ENCODE data around the gene PLAAT5.
A peak's percentile ranks its signal among the peaks of the same experiment; 100 is the strongest.
"Not testable (repeated sequence)": the region's sequence is repeated elsewhere in the genome, so short reads cannot be mapped to it uniquely, and the experiment has no call there.

PLAAT5 gene

DNA sequence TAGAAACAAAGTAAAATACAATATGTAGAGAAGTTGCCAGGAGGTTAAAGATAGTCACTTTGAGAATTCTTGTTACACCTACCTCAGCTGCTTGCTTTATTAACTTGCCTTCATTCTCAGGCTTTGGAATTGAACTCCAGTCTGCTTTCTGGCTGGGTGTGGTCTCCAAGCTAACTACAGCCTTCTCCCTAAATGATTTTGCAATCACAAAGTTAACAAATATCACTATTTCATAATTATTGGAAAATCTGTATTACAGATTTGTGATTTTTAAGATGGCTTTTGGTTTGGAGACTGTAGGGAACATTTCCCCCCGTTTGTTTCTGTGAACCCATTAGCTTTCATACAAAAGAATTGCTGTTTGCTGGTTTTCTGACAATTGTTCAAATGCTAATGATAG, 2.2 kb downstream of the PLAAT5 start:
- Mint-ChIP-seq H3K27me3 (peaks cover 56% of the 10 kb centered on the region), H3K9me3 (peaks cover 22% of the 10 kb centered on the region), H3K4me1 (ENCODE audit: low read depth) (peaks cover 34% of the 10 kb centered on the region), H3K36me3 (ENCODE audit: low read depth) (no peaks in the 10 kb centered on the region), H3K27ac (no peak overlapping the region), H3K4me3 (no peak overlapping the region)
- intact Hi-C loops (cut with micrococcal nuclease), result no loop called here

DNA sequence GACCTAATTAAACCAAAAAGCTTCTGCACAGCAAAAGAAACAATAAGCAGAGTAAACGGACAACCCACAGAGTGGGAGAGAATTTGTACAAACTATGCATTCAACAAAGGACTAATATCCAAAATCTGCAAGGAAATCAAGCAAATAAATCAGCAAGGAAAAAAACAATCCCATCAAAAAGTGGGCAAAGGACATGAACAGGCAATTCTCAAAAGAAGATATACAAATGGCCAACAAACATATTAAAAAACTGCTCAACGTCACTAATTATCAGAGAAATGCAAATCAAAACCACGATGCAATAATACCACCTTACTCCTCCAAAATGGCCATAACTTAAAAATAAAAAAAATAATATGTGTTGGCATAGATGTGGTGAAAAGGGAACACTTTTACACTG, 5.2 kb downstream of the PLAAT5 start:
- intact Hi-C loops (cut with micrococcal nuclease), result no loop called here
- peaks cover 41% of the 10 kb centered on the region for H3K27me3 Mint-ChIP-seq
- H3K27ac Mint-ChIP-seq, result no peak overlapping the region

DNA sequence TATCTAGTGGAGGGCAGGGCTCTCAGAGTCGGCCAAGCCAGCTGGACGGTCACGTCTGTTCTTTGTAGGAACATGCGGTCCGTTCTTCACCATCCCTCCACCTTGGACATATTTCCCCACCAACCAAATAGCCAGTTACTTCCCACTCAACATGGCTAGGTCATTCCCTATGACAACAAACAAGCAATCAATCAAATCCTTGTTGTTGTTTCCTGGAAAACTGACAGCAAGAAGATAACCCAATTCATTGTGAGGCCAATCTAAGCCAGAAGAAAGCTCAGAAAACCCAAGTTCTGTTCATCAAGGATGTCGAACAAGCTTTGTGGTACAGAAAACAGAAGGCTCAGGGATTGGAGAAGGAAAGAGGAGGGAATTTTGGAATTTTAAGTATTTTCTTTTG, 10.9 kb downstream of the PLAAT5 start:
- no peak overlapping the region for H3K27ac Mint-ChIP-seq
- peaks cover 27% of the 10 kb centered on the region for H3K27me3 Mint-ChIP-seq
- intact Hi-C loops (cut with micrococcal nuclease), result loop anchor here (5.0 kb wide), 1 partner anchor 112 kb away; no protein-coding TSS in a partner anchor
- H3K4me3 Mint-ChIP-seq, result no peak overlapping the region
- H3K4me1 Mint-ChIP-seq (ENCODE audit: low read depth), result no peaks in the 10 kb centered on the region
- peaks cover 22% of the 10 kb centered on the region for H3K9me3 Mint-ChIP-seq
- peaks cover 8% of the 10 kb centered on the region for H3K36me3 Mint-ChIP-seq (ENCODE audit: low read depth)

More for the DNA sequence above, 5.2 kb downstream of the PLAAT5 start:
- Mint-ChIP-seq H3K4me3 (no peak overlapping the region), H3K4me1 (ENCODE audit: low read depth) (peaks cover 19% of the 10 kb centered on the region), H3K9me3 (peaks cover 22% of the 10 kb centered on the region), H3K36me3 (ENCODE audit: low read depth) (no peaks in the 10 kb centered on the region)

DNA sequence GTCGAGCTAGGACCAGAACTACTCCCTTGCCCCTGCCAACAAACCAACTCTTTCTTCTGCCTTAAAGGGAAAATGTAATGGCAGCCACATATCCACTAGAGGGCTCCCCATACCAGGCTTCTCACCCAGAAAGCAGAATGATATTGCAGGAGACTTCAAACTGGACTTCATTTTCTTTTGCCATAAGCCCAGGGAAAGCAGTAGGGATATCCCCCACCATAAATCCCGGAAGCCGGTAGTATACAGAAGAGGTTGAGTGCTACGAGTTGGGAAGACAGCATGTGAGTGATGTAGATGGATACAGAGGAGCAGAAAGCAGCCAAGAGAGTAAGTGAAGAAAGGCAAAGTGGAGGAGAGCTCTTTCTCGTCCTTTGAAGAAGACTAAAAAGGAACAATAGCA, 12.1 kb downstream of the PLAAT5 start:
- intact Hi-C loops (cut with micrococcal nuclease), result loop anchor here (1.0 kb wide), 3 partner anchors 29 to 259 kb away; no protein-coding TSS in a partner anchor
- no peak overlapping the region for H3K27ac Mint-ChIP-seq
- peaks cover 13% of the 10 kb centered on the region for H3K9me3 Mint-ChIP-seq
- no peak overlapping the region for H3K4me3 Mint-ChIP-seq
- no peaks in the 10 kb centered on the region for H3K4me1 Mint-ChIP-seq (ENCODE audit: low read depth)
- peaks cover 17% of the 10 kb centered on the region for H3K27me3 Mint-ChIP-seq
- peaks cover 8% of the 10 kb centered on the region for H3K36me3 Mint-ChIP-seq (ENCODE audit: low read depth)

DNA sequence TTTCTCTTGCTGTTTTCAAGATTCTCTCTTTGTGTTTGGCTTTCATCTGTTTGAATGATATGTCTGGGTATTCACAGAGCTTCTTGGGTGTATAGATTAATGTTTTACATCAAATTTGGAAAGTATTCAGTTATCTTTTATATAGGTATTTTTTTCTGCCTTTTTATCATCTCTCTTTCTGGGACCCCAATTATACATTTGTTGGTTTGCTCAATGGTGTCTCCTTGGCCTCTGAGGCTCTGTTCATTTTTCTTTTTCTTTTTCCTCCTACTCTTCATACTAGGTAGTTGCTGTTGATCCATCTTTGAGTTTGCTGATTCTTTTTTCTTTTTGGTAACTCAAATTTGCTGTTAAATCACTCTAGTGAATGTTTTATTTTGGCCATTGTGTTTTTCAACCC, 14.3 kb downstream of the PLAAT5 start:
- peaks cover 8% of the 10 kb centered on the region for H3K36me3 Mint-ChIP-seq (ENCODE audit: low read depth)
- H3K4me1 Mint-ChIP-seq (ENCODE audit: low read depth), result no peaks in the 10 kb centered on the region
- H3K27me3 Mint-ChIP-seq, result peaks cover 17% of the 10 kb centered on the region
- no peak overlapping the region for H3K4me3 Mint-ChIP-seq
- no peak overlapping the region for H3K27ac Mint-ChIP-seq
- intact Hi-C loops (cut with micrococcal nuclease), result no loop called here
- peaks cover 15% of the 10 kb centered on the region for H3K9me3 Mint-ChIP-seq

DNA sequence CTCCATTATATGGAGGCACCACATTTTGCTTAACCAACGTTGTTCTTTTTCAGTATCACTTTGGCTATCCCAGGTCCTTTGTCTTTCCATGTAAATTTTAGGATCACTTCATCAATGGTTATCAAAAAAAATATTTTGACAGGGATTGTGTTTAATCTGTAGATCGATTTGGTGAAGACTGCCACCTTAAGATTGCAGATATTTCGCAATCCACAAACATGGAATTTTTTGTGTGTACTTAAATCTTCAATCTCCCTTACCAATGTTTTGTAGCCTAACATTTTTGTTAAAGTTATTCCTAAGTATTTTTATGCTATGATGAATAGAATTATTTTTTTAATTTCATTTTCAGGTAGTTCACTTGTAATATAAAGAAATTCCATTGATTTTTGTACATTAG, 18.6 kb downstream of the PLAAT5 start:
- H3K27ac Mint-ChIP-seq, result no peak overlapping the region
- H3K9me3 Mint-ChIP-seq, result peaks cover 34% of the 10 kb centered on the region
- peaks cover 8% of the 10 kb centered on the region for H3K36me3 Mint-ChIP-seq (ENCODE audit: low read depth)
- no peaks in the 10 kb centered on the region for H3K4me1 Mint-ChIP-seq (ENCODE audit: low read depth)
- peaks cover 20% of the 10 kb centered on the region for H3K27me3 Mint-ChIP-seq
- intact Hi-C loops (cut with micrococcal nuclease), result no loop called here
- H3K4me3 Mint-ChIP-seq, result no peak overlapping the region

DNA sequence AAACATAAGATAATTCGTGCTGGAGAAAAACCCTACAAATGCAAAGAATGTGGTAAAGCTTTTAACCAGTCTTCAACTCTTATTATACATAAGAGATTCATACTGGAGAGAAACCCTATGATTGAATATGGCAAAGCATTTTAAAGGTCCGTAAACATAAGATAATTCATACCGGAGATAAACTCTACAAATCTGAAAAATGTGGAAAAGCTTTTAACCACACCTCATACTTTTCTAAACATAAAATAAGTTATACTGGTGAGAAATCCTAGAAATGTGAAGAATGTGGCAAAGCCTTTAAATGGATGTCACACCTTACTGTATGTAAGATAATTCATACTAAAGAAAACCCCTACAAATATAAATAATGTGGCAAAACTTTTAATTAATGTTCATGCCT, 20.7 kb downstream of the PLAAT5 start:
- no peak overlapping the region for H3K27ac Mint-ChIP-seq
- no peak overlapping the region for H3K4me3 Mint-ChIP-seq
- peaks cover 27% of the 10 kb centered on the region for H3K27me3 Mint-ChIP-seq
- H3K4me1 Mint-ChIP-seq (ENCODE audit: low read depth), result no peaks in the 10 kb centered on the region
- no peaks in the 10 kb centered on the region for H3K36me3 Mint-ChIP-seq (ENCODE audit: low read depth)
- intact Hi-C loops (cut with micrococcal nuclease), result no loop called here
- H3K9me3 Mint-ChIP-seq, result peaks cover 21% of the 10 kb centered on the region

DNA sequence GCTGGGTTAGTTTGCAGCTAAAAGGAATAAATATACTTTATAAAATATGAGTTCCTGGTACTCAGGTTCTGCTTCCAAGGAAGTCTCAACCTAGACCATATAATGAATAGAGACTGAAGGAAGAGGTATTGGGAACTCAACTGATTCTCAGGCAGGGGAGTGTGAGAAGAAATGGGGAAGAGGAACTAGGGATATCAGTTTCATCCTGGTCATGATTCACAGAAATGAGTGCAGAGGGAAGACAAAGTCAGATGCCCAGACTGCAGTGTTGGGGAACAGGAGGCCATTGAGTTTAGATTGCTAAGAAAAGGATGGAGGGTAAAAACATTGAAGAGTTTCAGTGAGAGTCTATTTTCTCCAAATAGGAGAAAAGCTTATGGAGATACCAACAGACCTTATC, 28.8 kb downstream of the PLAAT5 start:
- Mint-ChIP-seq H3K4me3 (no peak overlapping the region), H3K27me3 (peaks cover 24% of the 10 kb centered on the region), H3K27ac (no peak overlapping the region), H3K4me1 (ENCODE audit: low read depth) (peaks cover 14% of the 10 kb centered on the region), H3K36me3 (ENCODE audit: low read depth) (no peaks in the 10 kb centered on the region), H3K9me3 (no peaks in the 10 kb centered on the region)
- intact Hi-C loops (cut with micrococcal nuclease), result no loop called here

DNA sequence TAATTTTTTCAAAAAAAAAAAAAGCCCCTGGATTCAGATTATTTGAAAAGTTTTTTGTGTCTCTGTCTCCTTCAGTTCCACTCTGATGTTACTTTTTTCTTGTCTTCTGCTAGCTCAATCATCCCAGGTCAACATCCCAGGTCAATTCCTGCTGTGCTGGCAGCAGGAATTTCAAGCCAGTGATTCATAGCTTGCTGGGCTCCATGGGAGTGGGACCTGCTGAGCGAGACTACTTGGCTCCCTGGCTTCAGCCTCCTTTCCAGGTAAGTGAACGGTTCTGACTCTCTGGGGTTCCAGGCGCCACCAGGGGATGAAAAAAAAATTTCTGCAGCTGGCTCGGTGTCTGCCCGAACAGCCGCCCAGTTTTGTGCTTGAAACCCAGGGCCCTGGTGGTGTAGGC, 31.4 kb downstream of the PLAAT5 start:
- Mint-ChIP-seq H3K4me3 (no peak overlapping the region), H3K27me3 (peaks cover 15% of the 10 kb centered on the region), H3K9me3 (no peaks in the 10 kb centered on the region), H3K4me1 (ENCODE audit: low read depth) (peaks cover 14% of the 10 kb centered on the region), H3K36me3 (ENCODE audit: low read depth) (no peaks in the 10 kb centered on the region), H3K27ac (no peak overlapping the region)
- intact Hi-C loops (cut with micrococcal nuclease), result no loop called here

DNA sequence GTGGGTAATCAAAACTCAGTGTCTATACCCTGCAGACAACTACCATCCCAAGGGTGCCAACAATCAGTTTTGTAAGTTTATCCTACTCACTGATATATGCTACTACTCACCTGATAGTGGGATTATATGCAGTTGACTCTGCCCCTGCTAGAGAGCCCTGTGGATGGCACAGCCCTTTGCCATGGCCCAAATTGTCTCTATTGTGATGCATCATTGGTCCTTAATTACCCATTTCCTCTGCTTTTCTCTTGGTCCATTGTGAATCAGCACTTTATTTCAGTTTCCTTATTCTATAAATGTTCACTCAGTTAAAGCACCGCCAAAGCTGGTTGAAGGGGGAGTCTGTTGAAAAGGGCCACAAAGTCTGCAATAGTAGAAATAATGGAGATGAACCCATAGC, 42.3 kb downstream of the PLAAT5 start:
- peaks cover 37% of the 10 kb centered on the region for H3K4me1 Mint-ChIP-seq (ENCODE audit: low read depth)
- H3K36me3 Mint-ChIP-seq (ENCODE audit: low read depth), result no peaks in the 10 kb centered on the region
- intact Hi-C loops (cut with micrococcal nuclease), result no loop called here
- no peaks in the 10 kb centered on the region for H3K9me3 Mint-ChIP-seq
- no peak overlapping the region for H3K27ac Mint-ChIP-seq
- H3K4me3 Mint-ChIP-seq, result no peak overlapping the region
- peaks cover 20% of the 10 kb centered on the region for H3K27me3 Mint-ChIP-seq

DNA sequence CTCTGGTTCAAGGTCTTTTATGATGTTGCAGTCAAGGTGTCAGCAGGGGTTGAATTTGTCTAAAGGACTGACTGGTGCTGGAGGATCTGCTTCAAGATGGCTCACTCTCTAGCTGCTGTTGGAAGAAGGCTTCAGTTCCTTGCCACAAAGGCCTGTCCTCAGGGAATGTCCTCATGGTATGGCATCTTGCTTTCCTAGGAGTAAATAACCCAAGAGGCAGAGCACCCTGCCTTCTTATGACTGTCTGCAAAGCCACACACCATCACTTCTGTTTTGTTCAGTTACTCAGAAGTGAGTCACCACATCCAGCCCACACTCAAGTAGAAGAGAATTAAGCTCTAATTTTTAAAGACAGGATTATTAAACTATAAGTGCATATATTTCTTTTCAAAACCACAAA, 45.2 kb downstream of the PLAAT5 start:
- Mint-ChIP-seq H3K36me3 (ENCODE audit: low read depth) (no peaks in the 10 kb centered on the region), H3K27ac (peak overlapping the region; percentile 8), H3K27me3 (peaks cover 14% of the 10 kb centered on the region), H3K9me3 (no peaks in the 10 kb centered on the region), H3K4me3 (no peak overlapping the region), H3K4me1 (ENCODE audit: low read depth) (peaks cover 37% of the 10 kb centered on the region)
- intact Hi-C loops (cut with micrococcal nuclease), result no loop called here

DNA sequence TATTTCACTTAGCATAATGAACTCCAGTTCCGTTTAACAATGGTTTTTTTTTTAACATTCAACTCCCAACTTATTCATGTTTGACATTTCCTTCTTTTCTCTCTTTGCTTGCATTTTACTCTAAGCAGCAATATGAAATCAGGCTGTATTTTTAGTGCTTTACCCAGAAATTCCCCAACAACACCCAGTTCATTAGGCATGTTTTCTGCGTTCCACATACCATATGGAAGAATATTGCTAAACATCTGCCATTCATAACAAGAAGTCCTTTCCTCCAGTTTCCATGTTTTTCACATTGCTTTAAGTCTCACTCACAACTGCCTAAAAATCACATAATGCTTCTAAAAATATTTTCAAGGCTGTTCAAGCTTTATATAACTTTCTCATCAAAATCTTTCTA, 45.8 kb downstream of the PLAAT5 start:
- H3K36me3 Mint-ChIP-seq (ENCODE audit: low read depth), result no peaks in the 10 kb centered on the region
- no peaks in the 10 kb centered on the region for H3K9me3 Mint-ChIP-seq
- peaks cover 10% of the 10 kb centered on the region for H3K27me3 Mint-ChIP-seq
- no peak overlapping the region for H3K4me3 Mint-ChIP-seq
- peaks cover 37% of the 10 kb centered on the region for H3K4me1 Mint-ChIP-seq (ENCODE audit: low read depth)
- intact Hi-C loops (cut with micrococcal nuclease), result no loop called here
- H3K27ac Mint-ChIP-seq, result peak overlapping the region; percentile 8

DNA sequence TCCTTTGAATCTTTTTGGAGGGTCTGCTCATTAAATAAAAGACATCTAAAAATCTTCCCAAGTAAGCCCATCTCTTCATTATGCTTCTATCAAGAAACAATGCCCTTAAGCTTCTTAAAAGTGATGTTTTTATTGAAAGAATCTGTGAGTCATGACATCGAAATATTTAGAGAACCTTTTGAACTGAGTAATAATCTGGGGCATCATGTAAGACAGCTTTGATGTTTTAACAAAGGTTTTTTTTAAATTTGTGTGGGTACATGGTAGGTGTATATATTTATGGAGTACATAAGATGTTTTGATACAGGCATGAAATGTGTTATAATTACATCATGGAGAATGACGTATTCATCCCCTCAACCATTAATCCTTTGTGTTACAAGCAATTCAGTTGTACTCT, 46.8 kb downstream of the PLAAT5 start:
- intact Hi-C loops (cut with micrococcal nuclease), result no loop called here
- Mint-ChIP-seq H3K9me3 (no peaks in the 10 kb centered on the region), H3K27ac (no peak overlapping the region), H3K4me1 (ENCODE audit: low read depth) (peaks cover 37% of the 10 kb centered on the region), H3K4me3 (no peak overlapping the region), H3K36me3 (ENCODE audit: low read depth) (no peaks in the 10 kb centered on the region), H3K27me3 (peaks cover 9% of the 10 kb centered on the region)

DNA sequence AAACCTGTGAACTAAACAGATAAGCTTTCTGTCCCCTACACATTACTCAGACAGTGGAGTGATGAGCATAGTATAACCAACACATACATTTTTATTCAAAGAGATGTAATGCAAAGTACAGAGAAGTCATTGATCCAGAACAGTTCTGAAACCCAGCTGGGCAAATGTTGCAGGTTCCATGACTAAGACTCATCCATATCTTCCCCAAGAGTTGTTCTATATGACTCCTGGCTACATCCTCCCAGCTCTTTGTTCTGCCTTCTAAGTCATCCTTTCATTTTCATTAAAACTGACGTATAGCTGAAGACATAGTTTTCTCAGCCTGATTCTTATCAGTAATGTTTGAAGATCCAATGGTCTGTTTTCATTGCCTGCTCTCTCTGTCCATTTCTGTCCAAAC, 47.3 kb downstream of the PLAAT5 start:
- H3K36me3 Mint-ChIP-seq (ENCODE audit: low read depth), result no peaks in the 10 kb centered on the region
- H3K4me3 Mint-ChIP-seq, result no peak overlapping the region
- H3K27me3 Mint-ChIP-seq, result peaks cover 9% of the 10 kb centered on the region
- H3K4me1 Mint-ChIP-seq (ENCODE audit: low read depth), result peaks cover 37% of the 10 kb centered on the region
- H3K9me3 Mint-ChIP-seq, result no peaks in the 10 kb centered on the region
- no peak overlapping the region for H3K27ac Mint-ChIP-seq
- intact Hi-C loops (cut with micrococcal nuclease), result no loop called here

DNA sequence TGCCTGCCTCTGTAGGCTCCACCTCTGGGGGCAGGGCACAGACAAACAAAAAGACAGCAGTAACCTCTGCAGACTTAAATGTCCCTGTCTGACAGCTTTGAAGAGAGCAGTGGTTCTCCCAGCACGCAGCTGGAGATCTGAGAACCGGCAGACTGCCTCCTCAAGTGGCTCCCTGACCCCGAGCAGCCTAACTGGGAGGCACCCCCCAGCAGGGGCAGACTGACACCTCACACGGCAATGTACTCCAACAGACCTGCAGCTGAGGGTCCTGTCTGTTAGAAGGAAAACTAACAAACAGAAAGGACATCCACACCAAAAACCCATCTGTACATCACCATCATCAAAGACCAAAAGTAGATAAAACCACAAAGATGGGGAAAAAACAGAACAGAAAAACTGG, 55.1 kb downstream of the PLAAT5 start:
- H3K4me3 Mint-ChIP-seq; H3K4me1 Mint-ChIP-seq (ENCODE audit: low read depth); H3K9me3 Mint-ChIP-seq; intact Hi-C loops (cut with micrococcal nuclease); H3K36me3 Mint-ChIP-seq (ENCODE audit: low read depth); H3K27ac Mint-ChIP-seq: not testable (repeated sequence)
- H3K27me3 Mint-ChIP-seq, result peaks cover 51% of the 10 kb centered on the region

Measured in dendritic cell treated with granulocyte-macrophage colony-stimulating factor and Interleukin-4, amounts not matched to agents 40 ng/mL and 50 ng/mL, for 4 days (primary cell).